GM18861 (cell line): ENCODE data around the gene BMF.
"Not testable (repeated sequence)": the region's sequence is repeated elsewhere in the genome, so short reads cannot be mapped to it uniquely, and the experiment has no call there.

Experiments
- ATAC-seq: cut with Tn5 transposase; IDR thresholded peaks from one replicate; pipeline ENCODE4 v1.9.1; 2021; ENCODE audit not compliant: unreplicated experiment

BMF gene

GRCh38 chr15:40088929-40089755 is 19.5 kb downstream of the BMF start:
- no peak for ATAC-seq

DNA sequence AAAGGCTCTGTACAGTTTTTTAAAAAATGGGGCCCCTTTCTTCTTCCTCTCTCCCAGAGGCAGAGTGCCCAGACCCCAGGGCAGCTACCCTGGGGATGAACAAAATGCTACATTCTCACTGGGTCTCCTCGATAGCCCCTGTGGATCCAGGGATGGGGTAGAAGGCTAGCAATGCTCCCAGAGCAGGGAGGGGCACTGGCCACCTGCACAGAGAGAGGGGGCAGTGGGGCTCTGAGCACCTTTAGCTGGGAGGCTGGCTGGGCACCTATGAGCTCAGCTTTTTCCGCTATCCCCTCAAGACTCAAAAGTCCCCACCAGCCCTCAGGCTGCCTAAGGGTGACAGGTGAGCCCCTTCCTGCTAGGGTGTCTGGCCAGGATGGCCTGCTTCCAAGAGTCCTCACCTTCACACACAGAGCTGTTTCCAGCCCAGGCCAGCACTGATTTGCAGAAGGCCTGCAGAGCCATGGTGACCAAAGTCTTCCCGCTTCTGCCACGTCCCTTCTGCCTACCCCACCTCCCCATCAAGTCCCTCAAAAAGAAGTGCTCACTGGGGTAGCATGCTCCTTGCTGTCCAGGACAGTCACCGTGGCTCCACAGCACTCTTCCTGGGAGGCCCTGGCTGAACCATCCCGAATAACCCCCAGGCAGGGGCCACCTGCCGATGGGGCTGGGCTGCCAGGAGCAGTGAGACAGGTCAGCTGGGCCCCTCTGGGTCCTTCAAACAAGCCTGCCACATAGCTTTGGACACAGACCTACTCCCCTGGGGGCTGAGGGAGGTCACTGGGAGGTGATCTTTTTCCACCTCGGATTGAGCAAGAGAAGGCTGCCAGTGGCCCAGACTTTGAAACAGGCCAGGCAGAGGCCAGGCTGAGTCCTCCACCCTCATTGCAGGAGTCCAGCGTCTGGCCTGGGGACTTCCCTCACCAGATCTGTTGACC is 20.4 kb downstream of the BMF start:
- no peak for ATAC-seq

- no peak for ATAC-seq
Measured at GRCh38 chr15:40087068-40087810, 21.4 kb downstream of the BMF start.

DNA sequence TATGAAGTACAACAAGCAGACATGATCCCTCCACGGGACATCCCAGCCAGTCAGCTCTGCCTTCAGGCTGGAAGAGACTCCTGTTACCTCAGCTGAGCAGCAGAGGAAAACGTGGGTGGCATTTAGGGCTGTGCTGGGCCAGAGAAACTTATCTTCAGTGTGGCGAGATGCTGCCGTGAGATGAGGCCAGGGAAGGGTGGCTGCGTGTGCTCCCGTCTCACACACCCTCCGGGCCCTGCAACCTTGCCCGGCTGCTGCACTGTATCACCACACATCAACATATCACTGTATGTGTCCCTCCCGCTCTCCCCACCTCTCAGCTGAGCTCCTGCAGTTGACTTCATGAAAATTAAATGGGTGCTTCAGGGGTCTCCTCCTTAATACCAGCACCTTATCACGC is 23.4 kb downstream of the BMF start:
- ATAC-seq, result no peak

GRCh38 chr15:40084650-40085049 is 24.0 kb downstream of the BMF start:
- ATAC-seq, result no peak

DNA sequence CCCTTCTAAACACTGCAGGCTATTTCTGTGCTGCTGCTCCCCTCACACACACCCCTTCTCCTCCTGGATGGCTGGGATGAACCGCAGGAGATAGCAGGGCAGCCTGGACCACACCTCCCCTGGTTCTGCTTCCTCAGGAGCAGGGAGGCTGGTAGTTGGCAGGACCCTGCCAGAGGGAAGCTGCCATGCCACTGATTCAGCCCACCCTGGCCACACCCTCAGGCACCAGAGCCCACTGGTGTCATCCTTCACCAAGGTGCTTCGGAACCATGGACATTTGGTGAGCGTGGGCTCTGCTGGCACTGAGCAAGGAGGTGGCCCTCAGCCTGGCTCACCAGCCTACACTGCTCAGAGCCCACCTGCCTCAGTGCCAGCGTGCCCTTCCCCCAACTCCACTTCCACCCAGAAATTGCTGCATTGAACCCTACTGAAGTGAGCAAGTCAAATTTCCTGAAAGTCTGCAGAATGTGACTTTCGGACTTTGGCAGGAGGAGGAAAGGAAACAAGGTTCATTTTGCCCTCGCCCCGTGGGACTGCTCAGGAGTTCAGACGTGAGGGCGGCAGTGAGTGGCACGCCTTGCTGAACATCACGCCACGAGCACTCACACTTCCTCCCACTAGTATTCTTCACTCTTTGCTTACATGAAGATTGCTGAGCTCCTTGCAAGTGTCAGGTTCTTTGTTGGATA is 26.3 kb downstream of the BMF start:
- ATAC-seq, result no peak

- no peak for ATAC-seq
Measured at GRCh38 chr15:40081691-40082194, 26.9 kb downstream of the BMF start.

GRCh38 chr15:40080847-40081246 is 27.8 kb downstream of the BMF start:
- ATAC-seq, result no peak

GRCh38 chr15:40080104-40080503 is 28.6 kb downstream of the BMF start:
- ATAC-seq, result no peak

GRCh38 chr15:40079456-40079855 is 29.2 kb downstream of the BMF start:
- ATAC-seq, result no peak

DNA sequence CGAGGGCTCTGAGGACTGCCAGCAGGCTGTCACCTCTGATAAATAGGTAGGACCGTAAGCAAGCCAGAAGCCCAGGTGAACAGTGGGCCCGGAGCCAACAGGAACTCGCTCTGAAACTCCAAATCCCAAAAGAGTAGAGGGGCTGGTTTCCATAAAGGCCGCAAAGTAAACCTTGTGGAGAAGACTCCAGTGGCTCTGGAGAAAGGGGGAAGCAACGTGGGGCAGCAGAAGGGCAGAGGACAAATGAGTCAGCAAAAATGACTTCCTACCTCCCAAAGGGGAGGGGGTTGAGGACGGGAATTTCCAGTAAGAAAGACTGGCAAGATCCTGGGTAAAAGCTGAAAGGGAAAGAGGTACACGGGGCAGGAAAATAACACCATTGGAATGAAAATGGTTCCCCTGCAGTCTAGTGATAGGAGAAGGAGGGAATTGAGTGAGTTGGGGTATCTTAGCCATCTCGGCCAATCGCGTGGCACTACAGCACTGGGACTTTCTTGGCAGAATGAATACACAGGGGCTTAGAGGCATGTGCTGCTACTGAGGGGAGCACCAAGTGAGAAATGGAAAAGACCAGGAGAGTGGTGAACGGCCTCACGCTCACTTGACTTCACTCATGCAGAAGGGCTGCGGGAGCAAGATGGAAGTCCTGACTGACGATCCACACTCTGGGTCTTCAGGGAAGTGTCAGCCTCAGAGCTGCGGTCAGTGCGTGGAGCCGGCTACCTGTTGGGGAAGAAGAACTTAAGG is 33.2 kb downstream of the BMF start:
- no peak for ATAC-seq

GRCh38 chr15:40074656-40075055 is 34.0 kb downstream of the BMF start:
- ATAC-seq, result not testable (repeated sequence)

- not testable (repeated sequence) for ATAC-seq
Measured at GRCh38 chr15:40073716-40074490, 34.8 kb downstream of the BMF start.

- ATAC-seq, result no peak
Measured at GRCh38 chr15:40072216-40072990, 36.3 kb downstream of the BMF start.

- ATAC-seq, result no peak
Measured at GRCh38 chr15:40070608-40071218, 38.0 kb downstream of the BMF start.

DNA sequence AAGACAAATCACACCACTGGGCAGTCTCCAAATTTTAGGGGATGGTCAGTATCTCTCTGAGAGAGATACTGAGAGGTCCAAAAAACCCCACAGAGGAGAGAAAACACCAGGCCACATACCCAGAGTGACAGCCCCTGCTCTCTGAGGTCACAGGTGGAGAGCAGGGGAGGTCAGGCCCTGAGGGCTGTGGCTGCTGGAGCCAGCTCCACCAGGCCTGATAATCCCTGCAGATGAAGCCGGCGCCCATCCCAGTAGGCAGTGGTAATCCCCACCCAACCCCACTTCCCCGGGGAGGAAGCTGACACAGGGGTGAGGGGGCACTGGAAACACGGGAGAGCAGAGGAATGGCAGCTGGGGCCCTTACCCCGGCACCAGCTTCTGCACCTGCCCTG is 38.5 kb downstream of the BMF start:
- no peak for ATAC-seq

- ATAC-seq, result peak; percentile 53
Measured at GRCh38 chr15:40069178-40070165, 39.2 kb downstream of the BMF start.
